Ectodermal cell (in vitro differentiated cells): ENCODE measurements around the gene GBE1.

Experiments used
- H3K27ac ChIP-seq: 2 replicates; pipeline ENCODE4 v1.7.0; 2013; ENCODE audit warnings: mild to moderate bottlenecking, low read depth, low read length; ENCODE audit not compliant: insufficient read depth, poor library complexity, severe bottlenecking
- H3K27me3 ChIP-seq: 2 replicates; pipeline ENCODE4 v1.7.0; 2013; ENCODE audit warnings: mild to moderate bottlenecking, low read length; ENCODE audit not compliant: insufficient read depth, control insufficient read depth, poor library complexity, severe bottlenecking
- H3K36me3 ChIP-seq: one replicate; pipeline ENCODE4 v1.7.0; 2013; ENCODE audit warnings: low read length; ENCODE audit not compliant: control insufficient read depth, insufficient read depth
- H3K4me1 ChIP-seq: one replicate; pipeline ENCODE4 v1.7.0; 2013; ENCODE audit warnings: low read length; ENCODE audit not compliant: control insufficient read depth, insufficient read depth
- H3K4me3 ChIP-seq: 2 replicates; pipeline ENCODE4 v1.7.0; 2013; ENCODE audit warnings: low read depth, low read length, control low read depth; ENCODE audit not compliant: insufficient read depth
- H3K9me3 ChIP-seq: 2 replicates; pipeline ENCODE4 v1.7.0; 2013; ENCODE audit warnings: mild to moderate bottlenecking, low read length, moderate library complexity; ENCODE audit not compliant: control insufficient read depth
- WGBS, 2 experiments: methylation state at CpG; one replicate each; pipeline ENCODE4 v1.1.7; 2013; ENCODE audit warnings: missing lambda C conversion rate in 2 of 2; 5-methylcytosine and 5-hydroxymethylcytosine counted together

GBE1 gene

DNA sequence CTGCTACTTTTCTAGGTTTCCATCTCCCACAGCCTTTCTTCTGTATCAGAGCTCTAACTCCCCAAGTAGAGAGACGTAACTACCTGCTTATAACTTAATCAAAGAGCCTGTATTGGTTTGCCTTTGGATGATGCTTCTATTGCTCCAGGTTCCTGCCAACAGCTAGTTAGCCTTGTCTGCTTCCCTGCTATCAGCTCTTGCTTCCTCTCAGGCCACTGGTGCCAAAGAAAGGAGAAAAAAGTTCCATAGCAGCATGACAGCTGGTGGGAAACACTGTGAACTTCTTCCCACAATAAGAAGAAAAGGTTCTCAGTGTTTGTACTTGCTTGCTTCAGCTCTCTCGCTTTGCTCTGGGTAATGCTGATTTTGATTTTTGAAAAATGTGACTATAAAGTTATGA lies 206.6 kb downstream of the GBE1 start:
- Histone ChIP-seq H3K9me3 (no peaks in the 10 kb centered on the region), H3K36me3 (no peaks in the 10 kb centered on the region), H3K27me3 (no peaks in the 10 kb centered on the region), H3K4me3 (no peak overlapping the region), H3K4me1 (no peaks in the 10 kb centered on the region), H3K27ac (peak overlapping the region; percentile 52)
- 88 to 93% methylated on average over 2 of the region's 2 CpGs for WGBS, 2 experiments

- Histone ChIP-seq H3K27me3 (no peaks in the 10 kb centered on the region), H3K27ac (peak overlapping the region; percentile 52), H3K9me3 (no peaks in the 10 kb centered on the region), H3K4me3 (no peak overlapping the region), H3K4me1 (no peaks in the 10 kb centered on the region), H3K36me3 (no peaks in the 10 kb centered on the region)
- 85 to 90% methylated on average over 1 of the region's 1 CpG for WGBS, 2 experiments
Measured at GRCh38 chr3:81554388-81554787, 207.1 kb downstream of the GBE1 start.

DNA sequence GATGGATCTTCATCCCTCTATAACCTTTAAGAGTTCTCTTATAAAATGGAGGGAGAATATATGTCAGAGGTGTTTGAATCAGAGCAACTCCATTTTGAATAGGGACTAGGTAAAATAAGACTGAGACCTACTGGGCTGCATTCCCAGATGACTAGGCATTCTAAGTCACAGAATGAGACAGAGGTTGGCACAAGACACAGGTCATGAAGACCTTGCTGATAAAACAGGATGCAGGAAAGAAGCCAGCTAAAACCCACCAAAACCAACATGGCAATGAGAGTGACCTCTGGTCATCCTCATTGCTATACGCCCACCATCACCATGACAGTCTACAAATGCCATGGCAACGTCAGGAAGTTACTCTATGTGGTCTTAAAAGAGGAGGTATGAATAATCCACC lies 211.0 kb downstream of the GBE1 start:
- peaks cover 7% of the 10 kb centered on the region for H3K9me3 ChIP-seq
- no peaks in the 10 kb centered on the region for H3K27me3 ChIP-seq
- H3K36me3 ChIP-seq, result no peaks in the 10 kb centered on the region
- H3K4me1 ChIP-seq, result no peaks in the 10 kb centered on the region
- 83 to 100% methylated on average over 1 to 2 of the region's 2 CpGs for WGBS, 2 experiments
- no peak overlapping the region for H3K4me3 ChIP-seq
- no peak overlapping the region for H3K27ac ChIP-seq

DNA sequence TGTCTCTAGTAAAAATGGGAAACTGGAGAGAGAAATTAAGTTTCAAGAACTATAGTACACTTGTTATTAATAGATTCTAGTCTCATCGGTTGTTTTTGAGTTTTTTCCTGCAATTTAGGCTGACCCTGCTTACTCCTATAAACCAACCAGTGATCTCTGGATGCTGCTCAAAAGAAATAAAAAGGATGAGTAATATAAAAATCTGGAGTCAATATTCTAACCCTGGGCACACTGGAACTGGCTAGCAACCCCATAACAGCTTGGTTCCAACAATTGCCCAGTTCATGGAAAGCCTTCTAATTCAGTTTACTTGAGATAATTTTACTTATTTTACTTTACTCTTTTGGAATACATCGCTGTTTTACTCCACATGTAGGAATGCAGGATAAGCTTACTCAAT lies 211.6 kb downstream of the GBE1 start:
- H3K27me3 ChIP-seq, result no peaks in the 10 kb centered on the region
- H3K4me3 ChIP-seq, result no peak overlapping the region
- no peak overlapping the region for H3K27ac ChIP-seq
- H3K36me3 ChIP-seq, result no peaks in the 10 kb centered on the region
- WGBS, 2 experiments, result 90 to 98% methylated on average over 2 of the region's 2 CpGs
- no peaks in the 10 kb centered on the region for H3K4me1 ChIP-seq
- peaks cover 7% of the 10 kb centered on the region for H3K9me3 ChIP-seq

GRCh38 chr3:81549388-81549787 lies 212.1 kb downstream of the GBE1 start:
- no peaks in the 10 kb centered on the region for H3K36me3 ChIP-seq
- no peak overlapping the region for H3K27ac ChIP-seq
- WGBS, 2 experiments, result 93 to 97% methylated on average over 1 of the region's 1 CpG
- H3K4me1 ChIP-seq, result no peaks in the 10 kb centered on the region
- H3K9me3 ChIP-seq, result peaks cover 7% of the 10 kb centered on the region
- H3K4me3 ChIP-seq, result no peak overlapping the region
- H3K27me3 ChIP-seq, result no peaks in the 10 kb centered on the region

GRCh38 chr3:81545572-81545971 lies 215.9 kb downstream of the GBE1 start:
- no peak overlapping the region for H3K27ac ChIP-seq
- H3K27me3 ChIP-seq, result no peaks in the 10 kb centered on the region
- no peak overlapping the region for H3K4me3 ChIP-seq
- H3K4me1 ChIP-seq, result no peaks in the 10 kb centered on the region
- 88 to 96% methylated on average over 2 of the region's 2 CpGs for WGBS, 2 experiments
- H3K9me3 ChIP-seq, result peaks cover 7% of the 10 kb centered on the region
- no peaks in the 10 kb centered on the region for H3K36me3 ChIP-seq

DNA sequence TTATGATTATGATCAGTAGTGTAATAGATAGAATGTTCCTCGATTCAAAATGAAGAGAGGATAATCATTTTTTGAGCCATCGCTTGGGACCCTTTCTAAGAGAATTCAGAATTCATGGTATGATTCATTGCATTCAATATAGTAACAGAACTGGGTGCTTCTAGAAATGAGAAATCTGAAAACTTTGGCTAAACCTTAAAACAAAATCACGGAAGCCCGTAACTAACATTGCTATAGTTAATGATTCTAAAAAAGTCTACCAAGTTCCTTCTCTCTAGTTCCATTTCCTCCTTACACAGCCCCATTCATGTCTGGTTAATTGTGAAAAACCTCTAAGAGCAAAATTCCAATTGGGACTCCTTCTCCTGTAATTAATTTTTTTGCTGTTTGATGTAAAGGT lies 217.1 kb downstream of the GBE1 start:
- H3K4me1 ChIP-seq, result no peaks in the 10 kb centered on the region
- H3K27ac ChIP-seq, result no peak overlapping the region
- H3K9me3 ChIP-seq, result peaks cover 7% of the 10 kb centered on the region
- WGBS, 2 experiments, result 95 to 96% methylated on average over 4 of the region's 4 CpGs
- H3K4me3 ChIP-seq, result no peak overlapping the region
- no peaks in the 10 kb centered on the region for H3K27me3 ChIP-seq
- no peaks in the 10 kb centered on the region for H3K36me3 ChIP-seq

DNA sequence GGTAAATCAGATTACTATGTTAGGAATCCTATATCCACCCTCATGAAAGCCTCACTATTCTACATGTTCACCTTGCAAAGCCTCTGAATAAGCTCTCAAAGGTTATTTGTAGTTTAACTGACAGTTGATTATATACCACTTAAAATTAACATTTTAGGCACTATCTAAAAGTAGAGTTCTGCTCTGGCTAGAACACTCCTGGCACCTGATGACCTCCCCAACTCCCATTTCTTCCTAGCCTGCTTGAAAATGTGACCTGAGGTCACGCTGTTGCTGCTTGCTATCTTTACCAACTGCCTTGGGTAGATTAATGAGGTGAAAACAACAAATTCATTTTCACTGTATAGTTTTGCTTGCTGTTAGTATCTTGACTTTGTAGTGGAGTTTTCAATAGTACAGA lies 220.7 kb downstream of the GBE1 start:
- Histone ChIP-seq H3K9me3 (no peaks in the 10 kb centered on the region), H3K4me3 (no peak overlapping the region), H3K36me3 (no peaks in the 10 kb centered on the region), H3K4me1 (no peaks in the 10 kb centered on the region), H3K27ac (no peak overlapping the region), H3K27me3 (no peaks in the 10 kb centered on the region)
- WGBS, 2 experiments, result 91% methylated on average over 1 of the region's 1 CpG; no CpG with 5 or more reads in 1 of the 2 experiments

DNA sequence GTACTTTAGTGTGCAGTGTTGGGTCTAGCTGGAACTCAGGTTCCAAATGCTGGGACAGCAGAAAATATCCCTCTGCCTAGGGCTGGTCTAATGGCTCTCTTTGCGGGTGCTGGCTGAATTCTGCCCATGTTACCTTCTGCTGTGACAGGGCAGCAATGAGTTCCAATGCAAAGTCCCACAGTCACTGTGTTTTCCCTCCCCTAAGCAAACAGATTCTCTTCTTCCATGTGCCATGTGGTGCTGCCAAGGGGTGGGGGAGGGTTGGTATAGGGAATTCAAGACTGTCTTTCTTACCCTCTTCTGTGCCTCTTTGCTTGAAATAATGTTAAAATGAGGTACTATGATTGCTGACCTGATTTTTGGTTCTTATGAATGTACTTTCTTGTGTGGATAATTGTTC lies 229.6 kb downstream of the GBE1 start:
- H3K4me1 ChIP-seq, result no peaks in the 10 kb centered on the region
- H3K27ac ChIP-seq, result no peak overlapping the region
- no peak overlapping the region for H3K4me3 ChIP-seq
- 95 to 97% methylated on average over 1 of the region's 1 CpG for WGBS, 2 experiments
- no peaks in the 10 kb centered on the region for H3K27me3 ChIP-seq
- no peaks in the 10 kb centered on the region for H3K9me3 ChIP-seq
- H3K36me3 ChIP-seq, result no peaks in the 10 kb centered on the region

DNA sequence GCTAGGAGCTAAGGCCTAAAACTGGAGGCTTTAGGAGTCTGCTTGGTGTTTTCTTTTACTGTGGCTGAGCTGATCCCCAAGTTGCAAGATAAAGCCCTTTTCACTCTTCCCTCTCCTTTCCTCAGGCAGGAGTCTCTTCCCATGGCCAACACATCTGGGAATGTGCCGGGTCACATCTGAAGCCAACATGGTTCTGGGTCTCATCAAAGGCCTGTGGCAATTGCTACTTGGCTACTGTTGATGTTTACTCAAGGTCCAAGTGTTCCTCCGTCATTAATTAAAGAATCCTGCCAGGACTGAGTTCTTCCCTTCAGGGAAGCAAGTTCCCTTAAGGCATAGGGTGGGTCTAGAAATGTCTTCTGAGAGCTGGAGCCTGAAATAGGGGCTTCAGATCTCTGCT lies 230.2 kb downstream of the GBE1 start:
- Histone ChIP-seq H3K27me3 (no peaks in the 10 kb centered on the region), H3K9me3 (no peaks in the 10 kb centered on the region), H3K4me1 (no peaks in the 10 kb centered on the region), H3K27ac (no peak overlapping the region), H3K4me3 (no peak overlapping the region), H3K36me3 (no peaks in the 10 kb centered on the region)
- WGBS, 2 experiments, result 98% methylated on average over 2 of the region's 2 CpGs
